CD14-positive monocyte (primary cell): Measurements from ENCODE around the gene TRIM69. TPM values are rescaled to one million over a fixed set of nuclear protein-coding genes. Genes with fewer than 3 reads are reported as not detected.

Experiments used
- DNase-seq, 3 donors: peaks; one replicate each; pipeline ENCODE4 v3.0.0-alpha.2; 2011 to 2022
- H2AFZ ChIP-seq: 2 replicates; pipeline ENCODE4 v1.6.0; 2012; ENCODE audit warnings: mild to moderate bottlenecking, low read depth, low read length, inconsistent platforms; ENCODE audit not compliant: insufficient read depth, poor library complexity, severe bottlenecking
- H3K27ac ChIP-seq, 2 donors: 1 replicate in 1 of 2; 2 replicates in 1 of 2; pipeline ENCODE4 v1.5.1; 2012 to 2013; ENCODE audit warnings: low read length in 2 of 2, control low read depth in 1 of 2, inconsistent platforms in 1 of 2, low read depth in 1 of 2, mild to moderate bottlenecking in 1 of 2
- H3K27me3 ChIP-seq, 2 donors: one replicate each; pipeline versions ENCODE4 v1.6.0 to v1.6.1; 2011 to 2013; ENCODE audit warnings: low read length in 2 of 2; ENCODE audit not compliant: control insufficient read depth in 2 of 2, insufficient read depth in 2 of 2
- H3K36me3 ChIP-seq, 2 donors: replicated peaks in 1 of 2; 1 replicate in 1 of 2; 2 replicates in 1 of 2; pipeline versions ENCODE4 v1.5.1 to v1.6.1; 2012 to 2013; ENCODE audit warnings: low read length in 2 of 2, control low read depth in 1 of 2, inconsistent platforms in 1 of 2, mild to moderate bottlenecking in 1 of 2; ENCODE audit not compliant: insufficient read depth in 2 of 2, control insufficient read depth in 1 of 2
- H3K4me1 ChIP-seq, 2 donors: 1 replicate in 1 of 2; 2 replicates in 1 of 2; pipeline versions ENCODE4 v1.5.1 to v1.6.1; 2012 to 2013; ENCODE audit warnings: low read length in 2 of 2, control low read depth in 1 of 2, inconsistent platforms in 1 of 2, mild to moderate bottlenecking in 1 of 2, moderate library complexity in 1 of 2; ENCODE audit not compliant: insufficient read depth in 2 of 2, control insufficient read depth in 1 of 2
- H3K4me2 ChIP-seq: replicated peaks from 2 replicates; pipeline ENCODE3; 2012; ENCODE audit warnings: low read length, moderate library complexity, mild to moderate bottlenecking; ENCODE audit not compliant: poor library complexity, severe bottlenecking; ENCODE audit errors: extremely low read depth
- H3K4me3 ChIP-seq, 3 experiments: fragments of 200-600 bp in 1 of 3; sonication (generic) in 1 of 3; replicated peaks in 1 of 3; 1 replicate in 2 of 3; 2 replicates in 1 of 3; pipeline ENCODE4 v1.5.1; 2011 to 2013; ENCODE audit warnings: low read length in 3 of 3, mild to moderate bottlenecking in 3 of 3, control low read depth in 2 of 3, low read depth in 2 of 3, inconsistent platforms in 1 of 3, moderate library complexity in 1 of 3
- H3K79me2 ChIP-seq: 2 replicates; pipeline ENCODE4 v1.6.0; 2012; ENCODE audit warnings: mild to moderate bottlenecking, control low read depth, inconsistent platforms, low read length, moderate library complexity; ENCODE audit not compliant: insufficient read depth
- H3K9ac ChIP-seq: 2 replicates; pipeline ENCODE4 v1.6.0; 2017; ENCODE audit warnings: low read length, mild to moderate bottlenecking; ENCODE audit not compliant: insufficient read depth, poor library complexity, severe bottlenecking
- H3K9me3 ChIP-seq, 2 donors: replicated peaks in 1 of 2; 1 replicate in 1 of 2; 2 replicates in 1 of 2; pipeline versions ENCODE4 v1.5.1 to v1.6.1; 2012 to 2013; ENCODE audit warnings: low read length in 2 of 2, control low read depth in 1 of 2; ENCODE audit not compliant: control insufficient read depth in 1 of 2, insufficient read depth in 1 of 2
- H4K20me1 ChIP-seq: 2 replicates; pipeline ENCODE4 v1.6.0; 2012; ENCODE audit warnings: mild to moderate bottlenecking, low read length, control low read depth, moderate library complexity; ENCODE audit not compliant: insufficient read depth
- H3K27ac Mint-ChIP-seq, 7 donors: one replicate each; pipeline ENCODE4 v1.8.0; 2020; ENCODE audit warnings: mild to moderate bottlenecking in 7 of 7, mixed read lengths in 7 of 7, moderate library complexity in 6 of 7, inconsistent platforms in 2 of 7
- H3K27me3 Mint-ChIP-seq, 3 donors: one replicate each; pipeline ENCODE4 v1.8.0; 2021 to 2022; ENCODE audit warnings: low read depth in 3 of 3, mild to moderate bottlenecking in 3 of 3, mixed read lengths in 3 of 3, moderate library complexity in 3 of 3, inconsistent platforms in 1 of 3
- H3K36me3 Mint-ChIP-seq, 2 donors: one replicate each; pipeline ENCODE4 v1.8.0; 2020; ENCODE audit warnings: mixed read lengths in 2 of 2, inconsistent platforms in 1 of 2, mild to moderate bottlenecking in 1 of 2
- H3K4me1 Mint-ChIP-seq: one replicate; pipeline ENCODE4 v1.8.0; 2020; ENCODE audit warnings: mild to moderate bottlenecking, mixed read lengths
- H3K4me3 Mint-ChIP-seq, 2 donors: one replicate each; pipeline ENCODE4 v1.8.0; 2020; ENCODE audit warnings: mild to moderate bottlenecking in 2 of 2, mixed read lengths in 2 of 2, moderate library complexity in 1 of 2
- H3K9me3 Mint-ChIP-seq, 7 donors: one replicate each; pipeline ENCODE4 v1.8.0; 2020 to 2022; ENCODE audit warnings: mixed read lengths in 7 of 7, mild to moderate bottlenecking in 6 of 7, moderate library complexity in 6 of 7, inconsistent platforms in 2 of 7
- WGBS: methylation state at CpG from one replicate; pipeline ENCODE4 v1.1.5; 2013; ENCODE audit warnings: missing lambda C conversion rate; ENCODE audit not compliant: insufficient coverage; 5-methylcytosine and 5-hydroxymethylcytosine counted together
- intact Hi-C, 2 donors: fragments of 100-400 bp; cut with micrococcal nuclease; formaldehyde crosslinking; loops; one replicate each; pipeline versions ENCODE4 v1.15.0 to v1.15.1; 2023
- polyA plus RNA-seq, 3 donors: library from polyadenylated mRNA; depleted of rRNA in 1 of 3; unstranded in 2 of 3; stranded (reverse) in 1 of 3; fragments of 300-500 nt in 2 of 3; fragments of >200 nt in 1 of 3; fragmentation: Illumina TruSeq in 2 of 3; gene quantifications; 1 replicate in 2 of 3; 2 replicates in 1 of 3; pipeline ENCODE4 v1.2.3, GENCODE V29; 2012 to 2021
- TF ChIP-seq, protein P1 (sequence below): fragments of 200-600 bp; IDR thresholded peaks from one replicate; pipeline ENCODE4 v1.8.0; 2022; ENCODE audit warnings: antibody characterized with exemption, mild to moderate bottlenecking

The TRIM69 gene
- polyA plus RNA-seq, 3 donors, result 9.4 to 18.2 (median 15.8) TPM

DNA sequence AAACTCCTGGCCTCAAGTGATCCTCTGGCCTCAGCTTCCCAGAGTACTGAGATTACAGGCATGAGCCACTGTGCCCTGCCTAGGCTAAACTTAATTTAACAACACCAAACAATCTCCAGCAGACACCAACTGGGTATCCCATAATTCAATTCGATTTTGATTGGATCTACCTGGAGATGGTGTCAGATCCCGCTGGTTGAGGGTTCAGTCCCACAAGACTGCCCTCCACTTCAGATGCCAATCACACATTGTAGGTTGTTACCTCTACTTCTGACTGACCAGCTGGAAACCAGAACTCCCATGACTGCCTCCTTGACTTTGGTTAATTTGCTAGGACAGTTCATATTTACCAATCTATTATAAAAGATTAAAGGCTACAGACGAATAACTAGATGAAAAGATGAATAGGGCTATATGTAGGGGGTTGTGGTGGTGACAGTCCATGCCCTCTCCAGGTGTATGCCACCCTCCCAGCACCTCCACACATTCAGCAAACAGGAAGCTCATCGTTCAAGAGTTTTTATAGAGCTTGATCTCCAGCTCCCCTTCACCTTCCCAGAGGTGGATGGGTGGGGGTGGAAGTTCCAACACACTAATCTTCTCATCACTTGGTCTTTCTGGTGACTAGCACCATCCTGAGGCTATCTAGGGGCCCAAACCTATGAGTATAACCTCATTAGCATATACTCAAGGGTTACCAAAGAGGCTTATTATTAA, 15.7 kb upstream of the TRIM69 start:
- Histone ChIP-seq H3K4me3 (no peak overlapping the region), H3K9me3 (no peaks in the 10 kb centered on the region), H2AFZ (no peak overlapping the region), H3K79me2 (peaks cover 63% of the 10 kb centered on the region), H3K4me2 (no peak overlapping the region), H3K27ac (peak overlapping the region; percentile 50 to 99), H3K27me3 (no peaks in the 10 kb centered on the region), H3K36me3 (peaks cover 36 to 38% of the 10 kb centered on the region in 2 donors), H3K9ac (no peak overlapping the region), H3K4me1 (peaks cover 69 to 90% of the 10 kb centered on the region in 2 donors), H4K20me1 (peaks cover 57% of the 10 kb centered on the region)
- Mint-ChIP-seq H3K9me3 (no peaks in the 10 kb centered on the region), H3K27ac (peak overlapping the region; percentile 68 to 99 (median 87)), H3K4me3 (no peak overlapping the region), H3K4me1 (peaks cover 82% of the 10 kb centered on the region), H3K27me3 (peaks cover 0 to 2% (median 0%) of the 10 kb centered on the region in 3 donors), H3K36me3 (peaks cover 40 to 41% of the 10 kb centered on the region in 2 donors)
- DNase-seq, result peak in 1 of 3 donors; percentile 37
- intact Hi-C loops, result loop anchor here (5.0 to 10.0 kb wide), 2 partner anchors 732 to 734 kb away; no protein-coding TSS in a partner anchor
- TF ChIP-seq, protein P1, sequence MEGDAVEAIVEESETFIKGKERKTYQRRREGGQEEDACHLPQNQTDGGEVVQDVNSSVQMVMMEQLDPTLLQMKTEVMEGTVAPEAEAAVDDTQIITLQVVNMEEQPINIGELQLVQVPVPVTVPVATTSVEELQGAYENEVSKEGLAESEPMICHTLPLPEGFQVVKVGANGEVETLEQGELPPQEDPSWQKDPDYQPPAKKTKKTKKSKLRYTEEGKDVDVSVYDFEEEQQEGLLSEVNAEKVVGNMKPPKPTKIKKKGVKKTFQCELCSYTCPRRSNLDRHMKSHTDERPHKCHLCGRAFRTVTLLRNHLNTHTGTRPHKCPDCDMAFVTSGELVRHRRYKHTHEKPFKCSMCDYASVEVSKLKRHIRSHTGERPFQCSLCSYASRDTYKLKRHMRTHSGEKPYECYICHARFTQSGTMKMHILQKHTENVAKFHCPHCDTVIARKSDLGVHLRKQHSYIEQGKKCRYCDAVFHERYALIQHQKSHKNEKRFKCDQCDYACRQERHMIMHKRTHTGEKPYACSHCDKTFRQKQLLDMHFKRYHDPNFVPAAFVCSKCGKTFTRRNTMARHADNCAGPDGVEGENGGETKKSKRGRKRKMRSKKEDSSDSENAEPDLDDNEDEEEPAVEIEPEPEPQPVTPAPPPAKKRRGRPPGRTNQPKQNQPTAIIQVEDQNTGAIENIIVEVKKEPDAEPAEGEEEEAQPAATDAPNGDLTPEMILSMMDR, result no peak
- WGBS, result 100% methylated on average over 2 of the region's 4 CpGs

GRCh38 chr15:44722011-44722410, 14.3 kb upstream of the TRIM69 start:
- Histone ChIP-seq H3K4me1 (peaks cover 69 to 90% of the 10 kb centered on the region in 2 donors), H3K79me2 (peaks cover 55% of the 10 kb centered on the region), H4K20me1 (peaks cover 43% of the 10 kb centered on the region), H3K9me3 (no peaks in the 10 kb centered on the region), H3K27ac (peak overlapping the region in 1 of 2 donors; percentile 99), H3K27me3 (no peaks in the 10 kb centered on the region), H3K4me2 (no peak overlapping the region), H3K36me3 (peaks cover 22 to 24% of the 10 kb centered on the region in 2 donors), H2AFZ (no peak overlapping the region), H3K9ac (no peak overlapping the region), H3K4me3 (no peak overlapping the region)
- 92% methylated on average over 2 of the region's 2 CpGs for WGBS
- Mint-ChIP-seq H3K4me1 (peaks cover 79% of the 10 kb centered on the region), H3K27ac (peak overlapping the region; percentile 8 to 99 (median 76)), H3K4me3 (no peak overlapping the region), H3K36me3 (peaks cover 26 to 27% of the 10 kb centered on the region in 2 donors), H3K27me3 (peaks cover 0 to 2% (median 0%) of the 10 kb centered on the region in 3 donors), H3K9me3 (no peaks in the 10 kb centered on the region)
- DNase-seq, result no peak
- intact Hi-C loops, result loop anchor here (5.0 to 10.0 kb wide), 2 partner anchors 730 to 733 kb away; no protein-coding TSS in a partner anchor
- TF ChIP-seq, protein P1, result no peak
